ENCODE results near the gene CCDC187.
A peak's percentile ranks its signal among the peaks of the same experiment; 100 is the strongest.

Gene CCDC187

DNA sequence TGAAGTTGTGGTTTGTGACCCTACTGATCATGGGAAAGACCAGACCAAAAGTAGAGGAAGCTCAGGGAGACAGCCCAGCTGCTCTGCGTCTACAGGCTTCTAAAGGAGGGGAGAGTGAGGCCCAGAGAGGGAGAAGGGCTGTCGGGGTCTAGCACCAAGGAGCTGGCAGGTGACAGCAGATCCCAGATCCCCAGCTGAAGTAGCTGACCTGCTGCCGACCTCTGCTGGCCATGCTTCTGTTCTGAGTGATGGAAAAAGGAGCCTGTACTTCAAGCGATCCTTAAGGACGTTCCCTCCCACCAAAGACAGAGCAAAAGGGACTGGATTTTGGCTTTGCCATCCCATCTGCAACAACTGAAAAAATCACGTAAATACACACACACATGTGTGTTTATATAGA lies 35.6 kb downstream of the CCDC187 start:
- no peak for TF ChIP-seq TAF1 (IDR thresholded peaks at IDR 0.05; ENCODE audit: borderline replicate concordance, insufficient read depth, low read length)
- TF ChIP-seq FOXP2 (optimal IDR thresholded peaks at IDR 0.05; ENCODE audit: borderline replicate concordance, extremely low read depth, extremely low read length, insufficient read depth): no peak
- TF ChIP-seq SIN3A (IDR thresholded peaks at IDR 0.05; ENCODE audit: borderline replicate concordance, insufficient read depth, low read length): no peak
- TF ChIP-seq REST (IDR thresholded peaks at IDR 0.05; ENCODE audit: insufficient read depth in 1 of 2, low read depth in 2 of 2, low read length in 2 of 2): no peak
- TF ChIP-seq POLR2AphosphoS5 (IDR thresholded peaks at IDR 0.05; ENCODE audit: low read depth, low read length): no peak

DNA sequence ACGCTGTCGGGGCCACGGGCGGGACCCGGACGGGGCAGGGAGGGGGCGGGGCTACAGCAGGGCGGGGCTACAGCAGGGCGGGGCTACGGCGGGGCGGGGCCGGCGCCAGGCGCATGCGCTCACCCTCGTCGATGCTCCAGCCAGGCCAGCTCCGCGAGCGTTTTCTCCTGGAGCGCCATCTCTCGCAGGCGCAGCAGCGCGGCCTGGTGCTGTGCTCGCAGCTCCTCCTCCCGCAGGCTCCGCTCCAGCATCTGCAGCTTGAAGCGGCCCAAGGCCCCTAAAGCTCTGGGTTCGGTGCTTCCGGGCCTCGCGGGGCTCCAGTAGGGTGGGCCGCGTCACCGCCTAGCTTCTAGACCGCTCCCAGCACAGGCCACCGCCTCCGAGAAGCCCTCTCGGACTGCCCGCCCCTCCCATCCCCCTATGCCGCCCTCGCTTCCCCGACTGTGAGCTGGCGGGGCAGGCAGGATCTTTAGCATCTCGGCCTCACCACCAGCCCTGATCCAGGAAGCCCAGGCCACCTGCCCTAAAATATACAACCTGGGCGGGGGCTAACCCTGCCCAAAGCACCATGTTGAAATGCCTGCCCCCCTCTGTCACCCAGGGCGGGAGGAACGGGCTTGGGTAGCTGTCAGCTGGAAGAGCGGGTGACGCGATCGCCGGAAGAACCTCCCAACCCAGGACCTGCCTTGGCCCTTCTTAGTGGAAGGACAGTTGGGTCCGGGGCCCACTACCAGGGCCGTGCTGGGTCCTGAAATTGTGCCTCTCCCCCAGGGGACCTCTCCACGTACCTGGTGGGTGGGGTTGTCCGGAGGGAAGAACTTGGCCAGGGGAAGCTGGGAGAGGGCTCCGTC lies 36.4 kb downstream of the CCDC187 start:
- no peak for TF ChIP-seq TAF1 (IDR thresholded peaks at IDR 0.05; ENCODE audit: borderline replicate concordance, insufficient read depth, low read length)
- TF ChIP-seq POLR2AphosphoS5 (IDR thresholded peaks at IDR 0.05; ENCODE audit: low read depth, low read length): 0 out of 2 replicates have a peak, but pooled peaks have one; percentile 30

DNA sequence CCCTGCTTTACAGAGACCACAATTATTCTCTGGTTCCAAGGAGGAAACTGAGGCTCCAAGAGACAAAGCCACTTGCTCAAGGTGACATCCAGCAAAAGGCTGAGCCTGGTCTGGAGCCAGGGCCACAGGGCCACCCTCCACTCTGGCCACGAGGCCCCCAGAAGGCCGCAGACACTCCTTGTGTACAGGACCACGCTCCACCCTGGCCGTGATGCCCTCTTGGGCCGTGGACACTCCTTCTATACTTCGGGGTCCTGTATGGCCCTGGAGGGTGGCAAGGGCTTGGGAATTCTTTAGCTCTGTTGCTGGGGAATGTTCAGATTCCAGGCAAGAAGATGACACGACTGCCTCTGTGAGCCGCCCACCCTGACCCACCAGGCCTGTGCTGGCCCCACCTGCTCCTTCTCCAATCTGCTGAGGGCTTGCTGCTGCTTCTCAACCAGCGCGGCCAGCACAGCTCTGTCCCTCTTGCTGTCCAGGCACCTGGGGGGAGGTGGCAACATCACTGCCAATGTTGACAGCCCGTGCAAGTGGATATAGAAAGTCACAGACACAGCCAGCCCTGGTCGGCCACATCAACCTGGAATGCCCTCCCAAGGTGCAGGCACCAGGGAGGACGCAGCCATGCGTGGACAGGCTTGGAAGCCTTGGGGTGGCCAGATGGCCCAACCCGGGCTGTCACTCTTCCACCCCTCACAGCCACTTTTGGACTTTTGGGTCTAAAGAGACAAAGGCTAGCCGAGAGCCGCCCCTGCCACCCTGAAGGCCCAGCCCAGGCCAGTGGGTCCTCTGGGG lies 38.1 kb downstream of the CCDC187 start:
- no peak for TF ChIP-seq SIN3A (IDR thresholded peaks at IDR 0.05; ENCODE audit: borderline replicate concordance, insufficient read depth, low read length)
- no peak for TF ChIP-seq POLR2AphosphoS5 (IDR thresholded peaks at IDR 0.05; ENCODE audit: low read depth, low read length)
- TF ChIP-seq REST (IDR thresholded peaks at IDR 0.05; ENCODE audit: insufficient read depth in 1 of 2, low read depth in 2 of 2, low read length in 2 of 2): no peak
- TF ChIP-seq TAF1 (IDR thresholded peaks at IDR 0.05; ENCODE audit: borderline replicate concordance, insufficient read depth, low read length): no peak
- TF ChIP-seq FOXP2 (optimal IDR thresholded peaks at IDR 0.05; ENCODE audit: borderline replicate concordance, extremely low read depth, extremely low read length, insufficient read depth): no peak

DNA sequence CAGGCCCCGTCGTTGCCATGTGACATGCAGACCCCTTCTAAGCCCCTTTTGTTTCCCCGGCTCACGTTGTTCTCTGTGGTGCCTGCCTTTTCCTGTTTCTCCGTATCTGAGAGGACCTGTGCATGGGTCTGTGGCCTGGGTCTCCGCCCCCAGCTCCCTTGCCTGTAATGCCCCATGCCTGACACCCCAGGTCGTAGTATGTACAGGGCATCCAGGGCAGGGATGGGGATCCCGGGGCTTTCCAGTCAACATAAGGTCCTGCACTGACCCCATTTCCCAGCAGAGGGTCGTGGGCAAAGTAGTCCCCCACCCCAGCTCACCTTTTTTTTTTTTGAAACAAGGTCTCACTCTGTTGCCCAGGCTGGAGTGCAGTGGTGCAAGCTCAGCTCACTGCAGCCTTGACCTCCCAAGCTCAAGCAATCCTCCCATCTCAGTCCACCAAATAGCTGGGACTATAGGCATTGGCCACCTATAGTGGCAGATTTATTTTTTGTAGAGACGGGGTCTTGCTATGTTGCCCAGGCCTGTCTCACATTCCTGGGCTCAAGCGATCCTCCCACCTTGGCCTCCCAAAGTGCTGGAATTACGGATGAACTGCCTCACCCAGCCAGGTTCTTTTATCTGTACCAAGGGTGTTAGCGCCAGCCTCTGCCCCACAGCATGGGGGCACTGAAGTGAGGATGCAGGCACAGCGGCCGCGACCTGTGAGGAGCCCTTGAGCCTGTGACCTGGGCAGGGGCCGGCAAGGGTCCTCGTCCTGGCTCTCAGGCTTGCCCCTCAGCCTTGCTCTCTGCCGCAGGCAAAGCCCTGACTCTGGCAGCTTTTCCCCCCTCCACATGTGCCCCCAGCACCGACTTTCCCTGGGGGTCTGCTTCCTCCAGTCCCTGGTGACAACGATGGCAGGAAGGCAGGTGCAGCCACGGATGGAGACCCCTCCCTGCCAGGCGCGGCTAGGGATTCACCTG lies 39.2 kb downstream of the CCDC187 start:
- TF ChIP-seq POLR2AphosphoS5 (IDR thresholded peaks at IDR 0.05; ENCODE audit: low read depth, low read length) (no peak), SIN3A (IDR thresholded peaks at IDR 0.05; ENCODE audit: borderline replicate concordance, insufficient read depth, low read length) (no peak), REST (IDR thresholded peaks at IDR 0.05; ENCODE audit: insufficient read depth in 1 of 2, low read depth in 2 of 2, low read length in 2 of 2) (no peak), TAF1 (IDR thresholded peaks at IDR 0.05; ENCODE audit: borderline replicate concordance, insufficient read depth, low read length) (no peak), FOXP2 (optimal IDR thresholded peaks at IDR 0.05; ENCODE audit: borderline replicate concordance, extremely low read depth, extremely low read length, insufficient read depth) (no peak)

DNA sequence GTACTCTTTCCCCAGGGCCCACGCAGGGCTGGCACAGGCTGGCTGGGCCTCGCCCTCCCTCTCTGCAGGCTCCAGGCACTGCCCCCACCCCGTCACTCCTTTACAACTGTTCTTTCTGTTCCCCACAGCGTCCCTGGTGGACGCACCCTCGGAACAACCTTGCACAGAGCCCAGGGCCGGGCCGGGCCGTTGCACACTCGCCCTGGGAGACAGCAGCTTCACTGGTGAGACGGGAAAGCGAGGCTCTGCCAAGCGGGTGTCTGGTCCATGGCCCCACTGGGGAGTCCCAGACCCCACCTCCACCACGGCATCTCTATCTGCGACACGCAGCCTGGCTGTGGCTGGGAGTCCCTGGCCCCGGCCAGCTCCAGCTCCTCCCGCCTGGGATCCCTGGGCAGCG lies 39.9 kb downstream of the CCDC187 start:
- TF ChIP-seq POLR2AphosphoS5 (IDR thresholded peaks at IDR 0.05; ENCODE audit: low read depth, low read length): no peak
- TF ChIP-seq FOXP2 (optimal IDR thresholded peaks at IDR 0.05; ENCODE audit: borderline replicate concordance, extremely low read depth, extremely low read length, insufficient read depth): no peak
- TF ChIP-seq SIN3A (IDR thresholded peaks at IDR 0.05; ENCODE audit: borderline replicate concordance, insufficient read depth, low read length): no peak
- TF ChIP-seq REST (IDR thresholded peaks at IDR 0.05; ENCODE audit: insufficient read depth in 1 of 2, low read depth in 2 of 2, low read length in 2 of 2): no peak
- no peak for TF ChIP-seq TAF1 (IDR thresholded peaks at IDR 0.05; ENCODE audit: borderline replicate concordance, insufficient read depth, low read length)

All from PFSK-1 (cell line).